Measurements from ENCODE around the gene MED22. TPM values are rescaled to one million over a fixed set of nuclear protein-coding genes. Genes with fewer than 3 reads are reported as not detected.

Gene MED22
- total RNA-seq, 2 donors from 2014 or later: 28.6 to 28.9 TPM

DNA sequence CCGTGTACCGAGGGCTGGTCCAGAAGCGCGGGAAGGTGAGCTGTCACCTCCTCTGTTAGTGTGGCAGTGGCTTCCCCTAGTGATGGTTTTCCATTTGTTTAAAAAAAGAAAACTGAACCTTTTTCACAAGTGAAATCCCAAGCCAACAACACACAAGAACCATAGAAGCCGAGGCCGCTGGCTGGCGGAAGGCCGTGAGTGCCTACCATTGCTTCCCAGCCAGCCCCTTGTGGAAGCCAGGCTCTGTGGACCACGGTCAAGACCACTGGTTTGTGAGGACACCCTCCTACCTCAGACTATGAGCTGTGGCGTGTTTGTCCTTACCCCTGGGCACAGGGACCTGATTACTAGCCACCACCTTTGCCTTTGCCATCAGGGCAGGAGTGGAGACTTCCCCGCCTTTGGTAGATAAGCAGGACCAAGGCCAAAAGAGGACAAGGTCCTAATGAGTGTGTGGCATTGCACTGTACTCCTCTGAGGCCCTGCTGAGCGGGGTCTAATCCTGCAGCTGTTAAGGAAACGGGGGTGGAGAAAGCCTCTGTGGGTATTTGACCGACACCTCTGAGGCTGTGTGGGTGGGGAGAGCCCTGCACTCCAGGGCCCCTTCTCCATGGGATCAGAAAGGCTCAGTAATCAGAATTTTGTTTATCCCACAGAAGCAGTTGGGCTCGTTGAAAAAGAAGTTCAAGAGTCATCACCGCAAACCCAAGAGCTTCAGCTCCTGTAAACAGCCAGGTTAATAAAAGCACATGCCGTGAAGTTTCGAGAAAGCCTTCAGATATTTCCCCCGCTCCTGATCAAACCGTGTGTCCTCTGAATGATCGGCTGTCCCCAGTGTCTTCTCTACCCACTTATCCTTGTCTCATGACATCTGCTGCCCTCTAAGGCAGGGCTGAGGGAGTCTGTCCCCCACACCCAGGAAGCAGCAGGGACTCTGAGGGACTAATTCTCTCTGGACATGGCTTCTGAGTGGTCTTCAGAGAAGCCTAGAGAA is 12.8 kb upstream of the MED22 start:
- intact Hi-C loops (cut with DNase I): no loop called here
- DNase-seq (ENCODE audit: low spot score): no peak

DNA sequence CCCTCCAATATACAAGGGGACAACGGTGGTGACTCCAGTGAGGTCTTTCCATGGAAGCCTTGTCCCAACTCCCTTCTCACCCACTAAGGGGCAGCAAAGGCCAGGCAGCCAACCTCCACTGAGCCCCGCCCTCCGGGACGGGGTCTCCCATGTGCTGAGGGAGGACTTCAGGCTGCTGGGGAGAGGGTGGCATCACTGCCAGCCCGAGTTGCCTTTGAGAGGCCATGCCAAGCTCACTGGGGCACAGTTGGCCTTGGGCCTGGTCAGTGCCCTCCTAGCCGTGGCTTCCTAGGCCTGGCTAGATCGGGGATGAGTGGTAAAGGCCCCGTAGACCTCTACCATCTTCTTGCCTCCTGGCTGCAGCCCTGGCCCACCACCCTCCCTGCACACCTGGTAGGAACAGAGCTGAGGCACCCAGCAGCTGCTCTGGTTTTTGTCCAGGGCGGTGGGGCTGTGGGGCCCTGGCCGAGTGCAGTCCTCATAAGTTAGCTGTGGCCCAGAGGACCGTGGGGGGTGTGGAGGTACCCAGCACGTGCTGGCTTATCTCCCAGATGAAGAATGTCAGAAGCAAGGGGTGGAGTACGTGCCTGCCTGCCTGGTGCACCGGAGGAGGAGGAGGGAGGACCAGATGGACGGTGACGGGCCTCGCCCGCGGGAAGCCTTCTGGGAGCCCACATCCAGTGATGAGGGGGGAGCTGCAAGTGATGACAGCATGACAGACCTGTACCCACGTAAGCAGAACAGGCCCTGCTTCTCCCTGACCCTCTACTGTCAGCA is 11.7 kb upstream of the MED22 start:
- intact Hi-C loops (cut with DNase I): no loop called here
- DNase-seq (ENCODE audit: low spot score): no peak

DNA sequence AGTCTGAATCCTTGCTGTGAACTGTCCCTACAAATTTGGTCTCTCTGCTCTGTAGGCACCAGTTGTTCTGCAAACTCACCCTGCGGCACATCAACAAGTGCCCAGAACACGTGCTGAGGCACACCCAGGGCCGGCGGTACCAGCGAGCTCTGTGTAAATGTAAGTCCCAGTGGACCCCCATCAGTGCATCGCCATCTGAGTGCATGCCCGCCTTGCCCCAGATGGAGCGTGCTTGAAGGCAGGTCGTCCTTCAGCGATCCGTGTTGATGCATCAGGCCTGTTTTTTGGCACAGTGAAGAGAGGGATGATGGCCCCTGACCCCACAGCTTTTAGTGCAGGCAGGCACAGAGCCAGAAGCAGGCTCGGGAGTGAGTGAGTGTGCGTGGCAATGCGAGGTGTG is 9.7 kb upstream of the MED22 start:
- intact Hi-C loops (cut with DNase I): no loop called here
- DNase-seq (ENCODE audit: low spot score): no peak

DNA sequence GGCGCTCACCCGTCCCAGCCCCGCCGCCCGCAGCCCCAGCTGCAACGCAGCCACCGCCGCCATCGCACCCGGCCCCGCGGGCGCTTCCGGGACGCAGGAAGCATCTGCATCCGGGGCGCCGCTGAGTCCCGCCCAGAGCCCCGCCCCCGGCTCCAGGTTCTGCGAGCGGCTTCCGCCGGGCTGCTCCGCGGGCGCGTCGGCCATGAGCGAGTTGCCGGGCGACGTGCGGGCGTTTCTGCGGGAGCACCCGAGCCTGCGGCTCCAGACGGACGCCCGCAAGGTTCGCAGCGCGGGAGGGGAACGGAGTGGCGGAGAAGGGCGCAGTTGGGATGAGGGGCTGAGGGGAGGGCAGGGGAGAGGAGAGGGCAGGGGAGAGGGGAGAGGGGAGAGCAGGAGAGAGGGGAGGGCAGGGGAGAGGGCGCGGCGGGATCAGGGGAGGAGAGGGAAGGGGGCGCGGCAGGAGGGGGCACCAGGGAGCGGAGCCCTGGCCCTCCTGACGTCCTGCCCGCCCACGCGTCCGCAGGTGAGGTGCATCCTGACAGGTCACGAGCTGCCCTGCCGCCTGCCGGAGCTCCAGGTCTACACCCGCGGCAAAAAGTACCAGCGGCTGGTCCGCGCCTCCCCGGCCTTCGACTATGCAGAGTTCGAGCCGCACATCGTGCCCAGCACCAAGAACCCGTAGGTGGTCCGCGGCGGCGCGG is 8.6 kb upstream of the MED22 start, which contains the start of the genes SURF1 and SURF2:
Gene SURF1, minus strand, starts transcription at position 97 of the 701 bp plus-strand sequence. Its CDS starts 34 bp downstream, at position 63.
Gene SURF2, plus strand, starts transcription at position 160 of the 701 bp plus-strand sequence. Its CDS starts 43 bp downstream, at position 203.
- peak; percentile 96 for DNase-seq (ENCODE audit: low spot score)
- intact Hi-C loops (cut with DNase I): no loop called here

DNA sequence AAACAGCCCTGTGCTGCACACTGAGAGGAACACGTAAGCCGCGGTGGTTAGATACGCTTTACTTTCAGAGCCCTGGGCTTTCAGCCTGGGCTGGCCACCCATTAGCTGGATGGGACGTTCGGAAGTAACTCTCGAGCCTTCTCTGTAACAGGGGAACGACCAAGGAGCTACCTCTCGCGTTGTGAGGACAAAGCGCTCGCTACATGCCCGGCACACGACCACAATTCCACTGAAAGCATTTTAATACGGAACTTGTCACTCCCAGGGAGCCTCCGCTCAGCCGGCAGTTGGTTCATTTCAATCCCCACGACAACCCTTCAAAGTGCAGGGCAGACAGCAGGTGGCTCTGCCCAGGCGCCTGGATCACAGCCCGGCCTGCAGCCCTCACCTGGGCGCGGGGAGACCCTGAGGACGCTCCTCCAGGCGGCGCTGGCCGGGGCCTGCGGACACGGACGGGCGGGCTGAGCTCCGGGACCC is 8.0 kb upstream of the MED22 start:
- DNase-seq (ENCODE audit: low spot score): peak; percentile 66
- intact Hi-C loops (cut with DNase I): no loop called here

DNA sequence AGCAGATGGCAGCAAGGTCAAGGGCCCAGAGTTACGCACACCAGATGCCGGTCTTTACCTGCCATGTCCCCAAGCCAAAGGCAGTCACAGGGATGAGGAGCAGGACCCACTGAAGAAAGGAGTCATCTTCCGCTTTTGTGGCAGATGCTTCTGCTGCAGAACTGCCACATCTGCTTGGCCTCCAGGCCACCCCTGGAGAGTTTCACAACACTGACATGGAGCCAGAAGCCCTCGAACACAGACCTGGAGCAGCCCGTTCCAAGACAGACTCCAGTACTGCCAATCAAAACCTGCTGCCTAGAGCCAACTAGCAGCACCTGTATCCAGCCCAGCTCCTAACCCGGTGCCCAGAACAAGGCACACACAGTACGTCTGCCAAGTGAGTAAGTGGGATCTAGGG is 6.8 kb upstream of the MED22 start:
- DNase-seq (ENCODE audit: low spot score): no peak
- intact Hi-C loops (cut with DNase I): no loop called here

DNA sequence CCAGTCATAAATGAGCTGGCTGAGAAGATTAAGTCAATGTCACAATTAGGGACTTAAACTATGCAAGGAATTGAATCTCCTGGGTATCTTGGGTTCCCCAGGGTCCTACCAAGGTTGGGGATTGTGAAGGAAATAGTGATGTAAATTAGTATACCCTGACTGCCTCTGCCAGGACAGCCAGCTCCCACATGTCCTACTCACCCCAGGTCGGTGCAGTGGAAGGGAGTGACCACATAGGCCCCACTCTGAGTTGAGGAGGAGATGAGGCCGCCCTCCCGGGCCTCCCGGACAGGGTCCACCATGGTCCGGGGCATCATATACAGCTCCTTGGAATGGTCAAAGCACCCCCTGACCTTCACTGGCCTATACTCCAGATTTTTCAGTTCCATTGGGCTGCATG is 5.6 kb upstream of the MED22 start:
- intact Hi-C loops (cut with DNase I): no loop called here
- DNase-seq (ENCODE audit: low spot score): no peak

DNA sequence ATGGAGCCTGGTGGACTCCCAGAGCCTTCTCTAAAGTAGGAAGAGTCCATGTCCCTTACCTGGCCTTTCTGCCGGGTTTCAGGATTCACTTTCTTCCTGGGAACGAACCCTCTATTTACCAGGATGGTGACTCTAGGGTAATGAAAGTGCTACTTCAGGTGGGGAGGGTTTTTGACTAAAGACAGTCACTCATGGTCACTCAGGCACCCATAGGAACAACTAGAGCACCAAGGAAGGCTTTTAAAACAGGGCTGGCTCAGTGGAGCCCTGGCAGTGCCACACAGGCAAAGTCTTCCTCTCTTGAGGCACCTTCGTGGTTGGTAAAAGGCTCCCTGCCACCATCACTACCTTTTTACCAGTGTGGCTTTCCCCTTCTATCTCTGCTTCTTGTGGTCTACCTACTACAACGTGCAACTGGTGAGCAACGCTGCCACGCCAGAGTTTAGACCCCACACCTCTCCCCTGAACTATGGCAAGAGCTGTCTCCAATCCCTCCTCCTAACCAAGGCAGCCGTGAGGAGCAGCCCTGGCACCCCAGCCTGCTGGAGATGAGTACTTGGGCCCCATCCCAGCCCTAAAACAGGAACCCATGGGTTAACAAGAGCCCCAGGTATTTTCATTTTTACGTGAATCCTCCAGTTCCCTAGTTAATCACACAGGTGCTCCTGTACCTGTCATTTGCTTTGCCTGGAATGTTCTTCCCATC is 4.9 kb upstream of the MED22 start:
- no peak for DNase-seq (ENCODE audit: low spot score)
- intact Hi-C loops (cut with DNase I): no loop called here

DNA sequence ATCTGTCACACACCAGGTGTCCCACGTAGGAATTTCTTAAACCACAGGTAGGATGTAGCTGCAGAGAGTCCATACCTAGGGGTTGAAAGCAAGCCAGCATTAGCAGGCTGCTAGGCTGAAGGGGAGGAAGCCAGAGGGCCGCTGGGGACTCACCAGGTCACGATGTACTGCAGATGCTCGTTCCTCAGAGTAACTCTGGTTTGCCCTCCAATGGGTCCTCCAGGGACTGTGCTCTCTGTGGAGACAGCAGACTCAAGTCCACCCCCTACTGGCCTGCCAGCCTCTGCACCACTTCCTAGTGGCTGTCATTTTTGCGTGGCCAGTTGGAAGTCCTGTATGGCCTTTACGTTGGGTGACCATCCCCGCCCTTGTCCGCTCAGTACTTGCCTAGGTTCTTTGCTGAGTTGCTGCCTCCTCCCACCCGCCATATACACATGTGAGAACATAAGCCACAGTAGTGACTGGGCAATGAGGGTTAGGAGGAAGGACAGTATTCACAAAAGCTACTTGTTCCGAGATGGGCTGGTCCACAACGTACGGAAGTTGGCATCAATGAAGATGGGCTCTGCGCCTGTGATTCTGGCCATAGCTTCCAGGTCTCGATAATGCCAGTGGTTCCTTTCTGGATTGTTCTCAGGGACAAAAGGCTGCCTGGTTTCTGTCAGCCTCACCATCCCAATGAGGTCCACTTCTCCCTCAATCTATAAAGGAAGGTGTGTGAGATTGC is 4.1 kb upstream of the MED22 start:
- intact Hi-C loops (cut with DNase I): no loop called here
- no peak for DNase-seq (ENCODE audit: low spot score)

DNA sequence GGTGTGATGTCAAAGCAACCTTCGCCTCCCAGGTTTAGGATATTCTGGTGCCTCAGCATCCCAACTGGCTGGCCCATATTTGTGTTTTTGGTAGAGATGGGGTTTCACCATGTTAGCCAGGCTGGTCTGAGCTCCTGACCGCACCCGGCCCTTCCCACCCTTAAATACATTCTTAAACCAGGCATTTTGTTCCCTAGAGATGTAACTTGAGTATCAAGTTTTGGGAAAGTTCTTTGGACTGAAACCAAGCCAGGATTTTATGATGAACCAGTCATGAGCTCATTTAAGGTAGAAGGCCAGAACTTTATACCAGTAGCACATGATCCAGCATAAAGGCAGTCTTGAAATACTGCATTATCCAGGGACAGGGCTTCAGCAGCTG is 3.6 kb upstream of the MED22 start:
- DNase-seq (ENCODE audit: low spot score): no peak
- intact Hi-C loops (cut with DNase I): no loop called here

DNA sequence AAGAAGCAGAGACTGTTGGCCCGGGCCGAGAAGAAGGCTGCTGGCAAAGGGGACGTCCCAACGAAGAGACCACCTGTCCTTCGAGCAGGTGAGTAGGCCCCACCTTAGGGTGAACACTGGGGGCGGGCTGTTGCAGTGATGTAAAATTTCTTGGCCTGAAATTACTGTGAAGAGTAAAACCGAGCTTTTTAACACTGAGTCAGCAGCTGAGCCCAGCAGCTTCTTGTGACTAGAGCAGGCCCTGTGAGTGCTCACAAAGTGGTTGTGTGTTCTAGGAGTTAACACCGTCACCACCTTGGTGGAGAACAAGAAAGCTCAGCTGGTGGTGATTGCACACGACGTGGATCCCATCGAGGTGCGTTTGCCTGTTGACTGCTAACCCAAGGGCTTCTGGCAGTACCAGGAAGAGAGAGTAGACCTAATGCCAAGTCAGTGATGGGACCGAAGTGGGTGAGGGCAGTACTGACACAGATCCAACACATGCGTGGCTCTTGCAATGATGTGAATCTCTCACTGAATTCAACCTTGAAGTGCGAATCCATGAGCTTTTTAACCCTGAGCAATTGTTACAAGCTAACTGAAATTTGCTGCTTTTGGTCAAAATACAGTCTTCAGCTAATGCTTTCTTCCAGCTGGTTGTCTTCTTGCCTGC is 2.2 kb upstream of the MED22 start:
- no peak for DNase-seq (ENCODE audit: low spot score)
- intact Hi-C loops (cut with DNase I): no loop called here

DNA sequence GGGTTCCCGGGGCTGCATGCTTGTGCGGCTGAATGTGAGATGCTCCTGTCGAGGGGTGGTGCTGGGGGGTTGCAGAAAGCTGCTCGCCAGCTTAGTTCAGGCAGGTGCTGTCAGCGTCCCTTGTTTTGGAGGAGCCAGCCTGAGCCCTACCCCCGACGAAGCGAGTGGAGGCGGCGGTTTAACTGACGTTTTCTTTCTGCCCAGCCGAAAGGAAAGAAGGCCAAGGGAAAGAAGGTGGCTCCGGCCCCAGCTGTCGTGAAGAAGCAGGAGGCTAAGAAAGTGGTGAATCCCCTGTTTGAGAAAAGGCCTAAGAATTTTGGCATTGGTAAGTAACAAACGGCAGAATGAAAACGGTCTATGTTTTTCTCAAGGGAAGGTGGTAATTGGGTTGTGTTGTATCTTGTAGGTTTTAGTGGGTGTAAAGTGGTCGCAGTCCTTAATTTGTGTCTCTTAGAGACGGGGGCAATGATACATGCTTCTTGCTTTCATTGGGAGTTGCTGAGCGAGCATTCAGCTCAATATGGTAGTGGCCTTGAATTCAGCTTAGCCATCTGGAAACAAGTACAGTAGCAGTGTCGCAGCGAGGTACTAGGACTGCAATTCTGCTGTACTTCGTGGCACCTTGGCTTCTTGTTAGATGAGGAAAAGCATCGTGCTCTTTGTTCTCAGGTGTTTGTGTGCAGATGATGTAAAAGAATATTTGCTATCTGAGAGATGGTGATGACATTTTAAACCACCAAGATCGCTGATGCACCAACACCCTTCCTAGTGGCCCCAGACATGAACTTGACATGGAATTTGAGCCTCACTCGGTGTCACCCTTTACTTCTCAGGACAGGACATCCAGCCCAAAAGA is 1.0 kb upstream of the MED22 start:
- DNase-seq (ENCODE audit: low spot score): no peak
- intact Hi-C loops (cut with DNase I): no loop called here

DNA sequence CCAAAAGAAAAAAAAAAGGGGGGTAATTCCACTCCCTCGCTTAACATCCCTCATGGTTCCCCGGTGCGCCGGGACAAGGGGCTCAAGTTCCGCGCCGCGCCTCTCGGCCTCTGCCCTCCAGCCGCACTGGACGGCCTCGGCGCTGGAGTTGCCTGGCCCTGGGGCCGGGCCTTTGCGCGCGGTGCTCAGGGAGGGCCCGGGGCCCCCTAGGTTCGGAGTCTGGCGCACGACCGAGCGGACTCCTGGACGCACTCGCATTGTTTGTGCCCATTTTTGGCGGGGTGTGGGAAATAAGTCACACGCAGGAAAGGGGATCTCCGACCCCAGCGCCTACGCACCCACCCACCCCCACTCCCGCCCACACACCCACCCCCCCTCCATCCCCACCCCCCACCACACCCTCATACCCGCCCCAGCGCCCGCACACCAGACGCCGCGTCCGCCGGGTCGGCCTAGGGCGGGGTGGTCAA is 381 bp downstream of the MED22 start:
- DNase-seq (ENCODE audit: low spot score): no peak
- intact Hi-C loops (cut with DNase I): no loop called here

DNA sequence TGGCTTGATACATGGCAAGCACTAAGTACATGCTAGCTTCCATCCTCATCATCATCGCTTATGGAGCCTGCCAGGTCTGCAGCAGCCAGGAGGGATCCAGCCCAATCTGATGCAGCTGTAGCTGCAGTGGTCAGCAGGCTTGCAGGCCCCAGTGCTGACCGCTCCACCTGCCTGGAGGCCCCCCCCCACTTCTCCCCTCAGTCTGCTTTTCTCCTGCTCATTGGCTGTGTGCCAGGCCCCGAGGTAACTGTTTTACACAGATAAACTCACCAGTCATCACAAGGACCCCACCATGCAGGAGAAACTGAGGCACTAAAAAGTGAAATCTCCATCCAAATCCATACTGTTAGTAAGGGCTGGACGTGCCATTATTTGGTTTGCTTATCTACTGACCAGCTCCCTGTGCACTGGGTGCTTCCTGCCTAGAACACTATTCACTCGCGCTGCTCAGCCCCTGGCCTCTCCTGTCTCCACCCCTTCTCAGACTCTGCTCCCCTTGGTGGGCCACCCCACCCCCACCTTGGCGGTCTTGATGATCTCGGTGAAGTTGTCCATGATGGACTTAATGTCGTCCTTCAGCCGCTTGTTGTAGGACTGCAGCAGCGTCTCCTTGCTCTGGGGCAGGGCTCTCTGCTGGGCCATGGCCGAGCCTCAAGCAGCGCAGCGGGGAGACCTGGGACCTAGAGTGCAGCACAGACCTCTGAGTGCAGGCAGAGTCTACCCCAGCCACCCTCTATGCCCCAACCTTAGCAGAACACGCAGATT is 1.7 kb downstream of the MED22 start:
- intact Hi-C loops (cut with DNase I): no loop called here
- DNase-seq (ENCODE audit: low spot score): no peak

DNA sequence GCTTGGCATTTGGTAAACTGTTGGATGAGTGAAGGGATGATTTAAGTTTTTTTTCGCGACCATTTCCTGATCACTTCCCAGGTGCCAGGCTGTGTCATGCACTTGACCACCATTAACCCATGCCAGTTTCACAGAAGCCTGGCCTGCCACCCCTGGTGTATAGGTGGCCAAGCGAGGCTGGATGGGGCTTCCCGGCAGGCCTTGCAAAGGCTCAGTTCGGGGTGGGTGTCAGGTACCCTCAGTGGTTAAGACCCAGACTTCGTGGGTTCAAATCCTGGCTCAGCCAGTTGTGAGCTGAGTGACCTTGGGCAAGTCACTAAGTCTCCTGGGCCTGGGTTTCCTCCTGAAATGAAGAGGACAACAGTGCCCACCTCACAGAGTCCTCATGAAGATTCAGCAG is 2.3 kb downstream of the MED22 start:
- intact Hi-C loops (cut with DNase I): no loop called here
- no peak for DNase-seq (ENCODE audit: low spot score)

DNA sequence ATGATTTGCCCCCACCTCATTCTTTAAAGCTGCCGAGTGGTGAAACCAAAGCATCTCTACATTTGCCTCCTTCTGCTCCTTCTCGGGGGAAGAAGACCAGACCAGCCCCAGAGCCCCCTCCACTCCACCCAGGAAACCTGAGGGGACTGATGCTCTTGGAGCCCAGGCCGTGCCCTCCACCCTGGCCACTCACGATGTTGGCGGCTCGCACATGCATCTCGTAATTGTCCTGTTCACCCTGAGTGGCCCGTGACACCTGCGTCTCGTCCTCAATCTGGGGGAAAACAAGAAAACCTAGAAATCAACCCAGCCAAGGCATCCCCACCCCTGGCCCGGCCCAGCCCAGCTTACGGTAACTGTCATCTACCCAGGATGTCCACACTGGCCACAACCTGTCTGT is 3.0 kb downstream of the MED22 start:
- intact Hi-C loops (cut with DNase I): no loop called here
- no peak for DNase-seq (ENCODE audit: low spot score)

All from posterior vena cava (tissue), 2 donors.